Choroid plexus epithelial cell (primary cell): Measurements from ENCODE around the gene MDH1.
"Not testable (repeated sequence)": the region's sequence is repeated elsewhere in the genome, so short reads cannot be mapped to it uniquely, and the experiment has no call there.

Experiments
- DNase-seq: peaks from one replicate; pipeline ENCODE4 v3.0.0-alpha.2; 2010; ENCODE audit warnings: low read depth
- H3K4me3 ChIP-seq: 2 replicates; pipeline ENCODE4 v1.5.1; 2011; ENCODE audit warnings: low read depth, mild to moderate bottlenecking, control low read depth, low read length, moderate library complexity
- CTCF ChIP-seq: conservative IDR thresholded peaks from 2 replicates; pipeline ENCODE4 v1.5.1; 2011; ENCODE audit warnings: low read depth, mild to moderate bottlenecking, control low read depth, inconsistent platforms, low read length, moderate library complexity

Gene MDH1

GRCh38 chr2:63600881-63601460 is 12.2 kb downstream of the MDH1 start:
- no peak overlapping the region for H3K4me3 ChIP-seq
- no peak for TF ChIP-seq CTCF
- DNase-seq, result no peak

GRCh38 chr2:63604666-63605065 is 15.9 kb downstream of the MDH1 start:
- no peak for DNase-seq
- no peak overlapping the region for H3K4me3 ChIP-seq
- TF ChIP-seq CTCF, result no peak

- not testable (repeated sequence) for H3K4me3 ChIP-seq, DNase-seq
Measured at GRCh38 chr2:63608865-63609264, 20.1 kb downstream of the MDH1 start.

GRCh38 chr2:63610525-63610924 is 21.8 kb downstream of the MDH1 start:
- no peak overlapping the region for H3K4me3 ChIP-seq
- DNase-seq, result no peak
- TF ChIP-seq CTCF, result no peak

GRCh38 chr2:63613391-63613901 is 24.7 kb downstream of the MDH1 start:
- no peak overlapping the region for H3K4me3 ChIP-seq
- DNase-seq, result peak; percentile 51
- no peak for TF ChIP-seq CTCF

- H3K4me3 ChIP-seq, result no peak overlapping the region
- peak; percentile 31 for DNase-seq
- no peak for TF ChIP-seq CTCF
Measured at GRCh38 chr2:63614448-63614968, 25.7 kb downstream of the MDH1 start.

- TF ChIP-seq CTCF, result no peak
- H3K4me3 ChIP-seq, result no peak overlapping the region
- peak; percentile 49 for DNase-seq
Measured at GRCh38 chr2:63614983-63615945, 26.5 kb downstream of the MDH1 start.
